WI38 (cell line): ENCODE measurements around the gene BID.
"Not testable (repeated sequence)": the region's sequence is repeated elsewhere in the genome, so short reads cannot be mapped to it uniquely, and the experiment has no call there.

Source experiments
- H3K4me3 ChIP-seq: 2 replicates; pipeline ENCODE4 v1.5.1; 2011; ENCODE audit warnings: low read depth, mild to moderate bottlenecking, control low read depth, low read length
- CTCF ChIP-seq: IDR thresholded peaks from 2 replicates; pipeline ENCODE4 v1.5.1; 2012; ENCODE audit warnings: low read depth, mild to moderate bottlenecking, control low read depth, low read length

The BID gene

DNA sequence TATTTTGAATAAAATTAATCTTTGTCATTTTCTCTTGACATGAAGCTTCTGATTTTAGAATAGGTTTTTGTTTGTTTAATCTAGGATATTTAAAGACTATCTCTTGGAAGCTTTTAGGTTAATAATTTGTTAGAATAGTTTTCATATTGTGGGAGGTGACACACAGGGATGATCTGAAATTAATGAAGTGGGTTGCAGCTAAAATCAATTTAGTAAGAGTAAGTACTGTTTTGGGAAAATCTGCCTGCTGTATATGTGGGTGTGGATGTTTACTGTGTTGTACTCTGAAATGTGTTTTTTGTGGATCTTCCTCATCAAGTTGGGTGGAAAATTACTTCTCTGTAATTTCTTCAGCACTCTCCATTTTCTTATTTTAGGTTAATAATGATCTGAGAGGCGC is 67.3 kb downstream of the BID start:
- H3K4me3 ChIP-seq: peak overlapping the region; percentile 58

GRCh38 chr22:17705951-17706900 is 68.0 kb downstream of the BID start:
- peak overlapping the region; percentile 58 for H3K4me3 ChIP-seq
- TF ChIP-seq CTCF: no peak

More for the DNA sequence above, 67.3 kb downstream of the BID start:
- no peak for TF ChIP-seq CTCF

DNA sequence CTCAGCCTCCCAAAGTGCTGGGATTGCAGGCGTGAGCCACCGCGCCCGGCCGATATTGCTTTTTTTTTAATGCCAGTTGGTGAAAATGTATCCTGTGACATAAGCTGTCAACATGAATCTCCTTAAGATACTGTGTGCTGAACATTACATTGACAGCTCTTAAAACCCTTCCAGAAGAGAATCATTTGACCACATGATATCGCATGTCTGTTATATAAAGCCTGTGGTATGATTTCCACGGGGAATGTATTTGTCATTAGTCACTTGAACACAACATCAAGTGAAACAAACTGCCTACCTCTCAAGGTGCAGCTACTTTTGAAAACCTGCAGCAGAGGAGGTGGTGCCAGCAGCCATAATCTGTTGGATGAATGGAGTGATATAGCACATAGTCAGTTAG is 68.7 kb downstream of the BID start:
- no peak overlapping the region for H3K4me3 ChIP-seq
- no peak for TF ChIP-seq CTCF

DNA sequence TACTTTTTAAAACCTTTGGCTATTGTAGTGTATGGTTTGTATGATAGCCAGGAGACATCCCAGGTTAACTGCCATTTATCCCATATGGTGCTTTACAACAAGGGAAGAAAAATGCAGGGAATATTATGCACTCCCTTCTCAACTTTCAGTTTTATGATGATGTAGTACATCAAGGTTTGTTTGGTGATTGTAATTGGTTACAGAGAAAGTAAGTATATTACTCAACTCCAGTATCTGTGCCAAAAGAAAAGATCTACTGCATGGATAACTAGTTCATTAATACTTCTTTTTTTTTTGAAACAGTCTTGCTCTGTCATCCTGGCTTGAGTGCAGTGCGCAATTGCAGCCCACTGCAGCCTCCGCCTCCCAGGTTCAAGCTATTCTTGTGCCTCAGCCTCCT is 70.5 kb downstream of the BID start:
- no peak overlapping the region for H3K4me3 ChIP-seq
- no peak for TF ChIP-seq CTCF

DNA sequence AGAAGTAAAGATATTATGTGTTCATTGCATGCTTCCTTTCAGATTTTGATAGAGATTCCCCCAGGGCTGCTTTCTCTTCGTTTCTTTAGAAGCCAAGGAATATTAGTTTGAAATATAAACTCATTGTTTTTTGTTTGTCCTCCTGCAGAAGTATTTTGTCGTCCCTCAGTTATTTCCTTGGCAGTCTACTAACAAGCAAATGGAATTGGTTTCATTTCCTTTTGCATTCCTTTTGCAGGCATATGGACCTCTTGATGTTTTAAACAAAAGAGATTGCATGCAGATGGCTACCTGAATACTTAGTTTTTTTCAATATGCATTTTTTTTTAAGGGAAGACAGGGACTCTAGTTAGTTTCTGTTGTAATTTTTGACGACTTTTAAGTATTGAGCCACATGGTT is 73.5 kb downstream of the BID start:
- TF ChIP-seq CTCF: no peak
- no peak overlapping the region for H3K4me3 ChIP-seq

DNA sequence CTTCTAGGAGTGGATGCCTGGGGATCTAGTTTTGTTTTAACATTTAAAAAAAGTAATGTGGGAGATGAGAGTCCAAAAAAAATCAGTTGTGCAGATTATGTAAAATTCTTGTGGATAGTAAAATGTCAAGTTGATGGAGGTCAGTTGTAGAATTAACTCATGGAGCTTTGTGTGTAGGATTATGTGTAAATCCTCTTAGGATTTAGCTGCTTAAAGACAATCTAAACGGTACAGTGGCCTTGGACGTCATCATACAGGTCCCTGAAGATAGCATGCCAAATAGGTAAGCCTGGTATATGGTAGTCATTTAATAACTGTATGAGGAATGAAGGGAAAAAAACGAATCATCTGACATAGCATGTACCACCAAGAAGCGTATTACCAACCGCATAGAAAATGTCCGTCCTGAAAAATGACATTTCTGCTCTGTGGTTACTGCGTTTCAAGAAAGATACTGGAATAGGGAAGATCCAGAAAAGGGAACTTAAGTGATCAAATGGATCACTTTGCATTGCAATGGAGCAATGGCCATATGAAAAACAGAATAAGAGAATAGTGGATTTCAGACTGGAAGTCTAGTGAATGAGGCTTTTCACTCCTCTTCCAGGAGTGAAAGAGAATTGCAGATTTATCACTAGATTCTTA is 74.5 kb downstream of the BID start:
- no peak overlapping the region for H3K4me3 ChIP-seq
- TF ChIP-seq CTCF: no peak

DNA sequence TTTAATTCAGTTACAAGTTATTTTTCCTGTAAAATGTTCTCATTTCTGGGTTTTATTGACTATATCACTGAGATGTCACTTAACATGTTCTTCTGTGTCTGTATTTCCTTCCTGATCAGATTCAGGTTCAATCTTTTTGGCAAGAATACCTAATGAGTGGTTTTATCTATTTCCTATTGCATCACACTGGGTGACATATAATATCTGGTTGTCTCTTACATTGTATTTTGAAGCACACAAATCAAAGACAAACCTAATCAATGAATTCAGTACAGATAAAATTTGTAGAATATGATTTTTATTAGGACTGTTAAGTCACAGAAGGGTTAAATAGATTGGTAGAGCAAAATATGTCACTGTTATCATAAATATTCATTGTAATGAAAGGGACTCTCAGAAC is 75.3 kb downstream of the BID start:
- TF ChIP-seq CTCF: no peak
- no peak overlapping the region for H3K4me3 ChIP-seq

DNA sequence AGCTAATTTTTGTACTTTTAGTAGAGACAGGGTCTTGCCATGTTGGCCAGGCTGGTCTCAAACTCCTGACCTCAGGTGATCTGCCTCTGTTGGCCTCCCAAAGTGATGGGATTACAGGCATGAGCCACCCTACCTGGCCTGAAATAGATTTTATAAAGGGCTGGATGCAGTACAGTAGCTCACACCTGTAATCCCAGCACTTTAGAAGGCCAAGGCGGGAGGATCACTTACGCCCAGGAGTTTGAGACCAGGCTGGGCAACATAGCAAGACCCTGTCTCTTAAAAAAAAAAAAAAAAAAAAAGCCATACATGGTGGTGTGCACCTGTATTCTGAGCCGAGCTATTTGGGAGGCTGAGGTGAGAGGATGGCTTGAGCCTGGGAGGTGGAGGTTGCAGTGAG is 76.0 kb downstream of the BID start:
- not testable (repeated sequence) for H3K4me3 ChIP-seq

GRCh38 chr22:17697196-17697595 is 77.1 kb downstream of the BID start:
- not testable (repeated sequence) for H3K4me3 ChIP-seq
